ENCODE measurements around the gene CORIN. TPM values are rescaled to one million over a fixed set of nuclear protein-coding genes. Genes with fewer than 3 reads are reported as not detected.

CORIN gene
- total and polyA plus RNA-seq, 12 donors = 0.10 to 1.1 (median 0.41) TPM; not detected in 2

DNA sequence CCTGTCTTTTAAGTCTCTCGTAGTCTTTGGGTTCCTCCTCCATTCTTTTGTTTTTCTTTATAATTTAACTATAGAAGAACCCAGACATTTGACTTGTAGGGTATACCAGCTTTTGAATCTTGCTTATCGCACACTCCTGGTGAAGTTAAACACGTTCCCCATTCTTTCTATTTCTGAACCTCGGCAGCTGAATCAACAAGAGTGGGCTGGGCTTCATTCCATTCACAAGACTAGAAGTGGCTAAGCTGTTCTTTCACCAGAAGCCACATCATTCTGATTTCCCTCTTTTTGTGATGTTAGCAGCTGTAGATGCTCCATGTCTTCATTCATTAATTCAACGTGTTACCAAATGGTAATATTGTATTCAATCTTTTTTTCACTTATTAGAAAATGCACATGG, 167.9 kb downstream of the CORIN start:
- WGBS, 4 donors = 48 to 58% (median 53%) methylated on average over 5 of the region's 5 CpGs
- Histone ChIP-seq H3K36me3 (replicated peaks in 1 of 2) (no peaks in the 10 kb centered on the region), H3K27me3 (no peaks in the 10 kb centered on the region), H3K9me3 (replicated peaks in 1 of 3) (no peaks in the 10 kb centered on the region), H3K4me1 (replicated peaks in 1 of 2) (no peaks in the 10 kb centered on the region), H3K27ac (no peak overlapping the region), H3K4me3 (no peak overlapping the region)
- intact Hi-C loops (cut with DNase I) = loop anchor here (5.0 to 10.0 kb wide), 2 partner anchors 262 to 265 kb away; no protein-coding TSS in a partner anchor
- DNase-seq = no peak
- no peak for TF ChIP-seq POLR2A (IDR thresholded peaks at IDR 0.05)

DNA sequence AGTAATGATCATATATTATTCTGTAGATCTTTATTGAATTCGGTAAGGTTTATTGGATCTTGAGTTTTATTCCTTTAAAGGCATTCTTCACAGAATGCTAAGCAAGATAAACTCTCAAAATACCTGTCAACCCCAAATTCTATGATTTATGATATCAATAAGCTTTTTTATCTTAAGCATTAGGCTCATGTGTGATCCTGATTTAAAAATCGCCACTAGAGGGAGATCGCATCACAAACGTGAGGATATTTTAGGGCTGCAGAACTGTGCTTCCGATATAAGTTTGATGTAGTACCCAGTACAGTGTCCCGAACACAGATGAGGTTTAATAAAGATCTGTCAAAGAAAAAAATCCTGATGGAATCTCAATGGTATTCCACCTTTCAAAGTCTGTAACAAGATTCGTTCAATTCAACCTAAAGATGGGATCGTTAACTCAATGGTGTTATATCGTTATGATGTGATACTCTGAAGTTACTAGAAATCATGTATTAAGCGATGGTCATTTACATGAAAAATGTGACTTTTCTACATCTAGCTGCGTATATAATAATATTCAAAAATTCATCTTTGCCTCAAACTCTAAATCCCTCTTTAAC, 169.0 kb downstream of the CORIN start:
- 27 to 33% (median 31%) methylated on average over 11 of the region's 11 CpGs for WGBS, 4 donors
- H3K4me1 ChIP-seq (replicated peaks in 1 of 2) = no peaks in the 10 kb centered on the region
- H3K27me3 ChIP-seq = no peaks in the 10 kb centered on the region
- no peak overlapping the region for H3K4me3 ChIP-seq
- TF ChIP-seq, protein P1, sequence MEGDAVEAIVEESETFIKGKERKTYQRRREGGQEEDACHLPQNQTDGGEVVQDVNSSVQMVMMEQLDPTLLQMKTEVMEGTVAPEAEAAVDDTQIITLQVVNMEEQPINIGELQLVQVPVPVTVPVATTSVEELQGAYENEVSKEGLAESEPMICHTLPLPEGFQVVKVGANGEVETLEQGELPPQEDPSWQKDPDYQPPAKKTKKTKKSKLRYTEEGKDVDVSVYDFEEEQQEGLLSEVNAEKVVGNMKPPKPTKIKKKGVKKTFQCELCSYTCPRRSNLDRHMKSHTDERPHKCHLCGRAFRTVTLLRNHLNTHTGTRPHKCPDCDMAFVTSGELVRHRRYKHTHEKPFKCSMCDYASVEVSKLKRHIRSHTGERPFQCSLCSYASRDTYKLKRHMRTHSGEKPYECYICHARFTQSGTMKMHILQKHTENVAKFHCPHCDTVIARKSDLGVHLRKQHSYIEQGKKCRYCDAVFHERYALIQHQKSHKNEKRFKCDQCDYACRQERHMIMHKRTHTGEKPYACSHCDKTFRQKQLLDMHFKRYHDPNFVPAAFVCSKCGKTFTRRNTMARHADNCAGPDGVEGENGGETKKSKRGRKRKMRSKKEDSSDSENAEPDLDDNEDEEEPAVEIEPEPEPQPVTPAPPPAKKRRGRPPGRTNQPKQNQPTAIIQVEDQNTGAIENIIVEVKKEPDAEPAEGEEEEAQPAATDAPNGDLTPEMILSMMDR (IDR thresholded peaks at IDR 0.05) = peak; percentile 36 to 77 (median 61)
- no peak for TF ChIP-seq POLR2A (IDR thresholded peaks at IDR 0.05)
- no peaks in the 10 kb centered on the region for H3K36me3 ChIP-seq (replicated peaks in 1 of 2)
- intact Hi-C loops (cut with DNase I) = no loop called here
- H3K9me3 ChIP-seq (replicated peaks in 1 of 3) = no peaks in the 10 kb centered on the region
- no peak overlapping the region for H3K27ac ChIP-seq
- DNase-seq = peak in 4 of 7 donors; percentile 12 to 36 (median 29)

DNA sequence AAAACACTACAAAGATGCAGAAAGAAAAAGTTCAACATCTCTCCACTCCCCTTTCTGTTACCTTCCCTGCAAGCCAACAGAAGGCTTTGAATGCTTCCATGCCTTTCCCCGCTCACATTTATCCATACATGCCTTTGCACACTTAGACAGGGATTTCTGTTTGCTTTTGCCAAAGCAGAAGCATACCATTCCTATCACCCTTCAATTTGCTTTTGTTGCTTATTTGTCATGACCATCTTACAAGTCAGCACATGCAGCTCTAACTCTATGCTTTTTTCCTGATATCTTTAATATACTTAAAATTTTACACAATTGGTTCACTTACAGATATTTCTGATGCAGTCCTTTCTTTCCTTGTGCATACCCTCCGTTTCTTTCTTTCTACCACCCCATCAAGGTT, 169.6 kb downstream of the CORIN start:
- H3K4me1 ChIP-seq (replicated peaks in 1 of 2) = no peaks in the 10 kb centered on the region
- no peaks in the 10 kb centered on the region for H3K36me3 ChIP-seq (replicated peaks in 1 of 2)
- WGBS, 4 donors = 69 to 81% (median 74%) methylated on average over 2 of the region's 2 CpGs
- no peak for TF ChIP-seq POLR2A (IDR thresholded peaks at IDR 0.05)
- TF ChIP-seq, protein P1 (IDR thresholded peaks at IDR 0.05) = no peak
- no peak overlapping the region for H3K4me3 ChIP-seq
- no peaks in the 10 kb centered on the region for H3K27me3 ChIP-seq
- no peaks in the 10 kb centered on the region for H3K9me3 ChIP-seq (replicated peaks in 1 of 3)
- intact Hi-C loops (cut with DNase I) = no loop called here
- DNase-seq = no peak
- no peak overlapping the region for H3K27ac ChIP-seq

DNA sequence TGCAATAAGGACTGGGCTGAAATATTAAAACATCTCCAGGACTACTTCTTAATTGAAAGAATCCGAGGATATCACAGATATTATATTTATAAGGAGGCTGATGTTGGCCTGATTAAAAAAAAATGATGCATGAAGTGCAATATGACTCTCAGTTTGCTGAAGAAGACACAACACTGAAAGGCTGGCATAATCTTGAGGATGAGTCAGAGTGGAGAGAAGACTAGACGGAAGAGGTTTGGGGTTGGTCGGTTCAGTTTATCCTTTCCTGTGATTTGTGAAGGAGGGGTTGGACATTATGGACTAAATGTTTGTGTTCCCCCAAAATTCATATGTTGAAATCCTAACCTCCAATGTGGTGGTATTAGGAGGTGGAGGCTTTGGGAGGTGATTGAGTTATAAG, 170.3 kb downstream of the CORIN start:
- DNase-seq = no peak
- Histone ChIP-seq H3K36me3 (replicated peaks in 1 of 2) (no peaks in the 10 kb centered on the region), H3K4me3 (no peak overlapping the region), H3K27ac (no peak overlapping the region), H3K9me3 (replicated peaks in 1 of 3) (no peaks in the 10 kb centered on the region), H3K4me1 (replicated peaks in 1 of 2) (no peaks in the 10 kb centered on the region), H3K27me3 (no peaks in the 10 kb centered on the region)
- TF ChIP-seq, protein P1 (IDR thresholded peaks at IDR 0.05) = no peak
- no peak for TF ChIP-seq POLR2A (IDR thresholded peaks at IDR 0.05)
- intact Hi-C loops (cut with DNase I) = no loop called here
- WGBS, 4 donors = 61 to 67% (median 63%) methylated on average over 3 of the region's 3 CpGs
